NCI-H748 (cell line): ENCODE data around the gene CABP4.
A peak's percentile ranks its signal among the peaks of the same experiment; 100 is the strongest.

Experiments used
- DNase-seq: peaks from one replicate; lab custom pipeline; 2025; ENCODE audit not compliant: unreplicated experiment; lab: John Stamatoyannopoulos, UW

Gene CABP4

DNA sequence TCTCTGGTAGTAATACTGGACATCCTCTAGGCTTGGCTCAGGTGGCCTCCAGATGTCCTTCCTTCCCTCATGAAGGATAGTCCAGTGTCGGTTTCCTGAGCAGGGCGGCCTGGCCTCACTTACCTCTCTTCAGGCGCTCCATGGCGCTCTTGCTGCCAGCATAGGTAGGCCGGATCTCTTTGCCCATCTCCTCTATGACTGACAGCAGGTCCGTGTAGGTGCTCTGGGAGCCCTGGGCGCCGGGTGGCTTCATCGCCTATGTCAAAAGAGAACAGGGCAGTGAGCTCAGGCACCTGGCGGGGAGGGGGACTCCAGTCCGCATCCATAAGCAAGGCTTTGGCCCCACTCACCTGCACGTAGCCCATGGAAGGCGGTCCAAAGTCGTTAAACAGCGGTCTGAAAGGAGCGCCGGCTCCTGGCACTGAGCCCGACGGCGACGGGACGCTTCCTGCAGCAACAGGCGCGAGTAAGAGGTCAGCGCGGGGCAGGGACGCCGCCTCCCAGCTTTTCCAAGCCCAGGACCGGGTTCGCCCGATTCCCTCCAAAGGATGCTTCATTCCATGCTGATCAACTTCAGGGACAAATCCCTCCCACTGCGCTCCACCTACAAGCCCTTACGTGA is 52.2 kb downstream of the CABP4 start:
- peak; percentile 60 for DNase-seq

- DNase-seq, result peak; percentile 100
These were observed 52.8 kb downstream of the CABP4 start, which contains the start of gene CDK2AP2 for GRCh38 chr11:67507864-67508485. CDK2AP2 (minus strand) TSS chr11:67508162; CDS start chr11:67508082, 80 bp downstream.

- peak; percentile 98 for DNase-seq
These were observed 53.5 kb downstream of the CABP4 start for GRCh38 chr11:67508486-67509121.

- no peak for DNase-seq
These were observed 54.8 kb downstream of the CABP4 start for GRCh38 chr11:67510023-67510345.
